Upper lobe of right lung (tissue), 1 donor: ENCODE results near the gene PHYH. TPM values are rescaled to one million over a fixed set of nuclear protein-coding genes. Genes with fewer than 3 reads are reported as not detected.
A peak's percentile ranks its signal among the peaks of the same experiment; 100 is the strongest.
"Not testable (repeated sequence)": the region's sequence is repeated elsewhere in the genome, so short reads cannot be mapped to it uniquely, and the experiment has no call there.

Experiments
- ATAC-seq: fragments of 200-7000 bp; cut with Tn5 transposase; one replicate; pipeline ENCODE4 v1.9.1; 2020; ENCODE audit warnings: mild to moderate bottlenecking, moderate library complexity
- DNase-seq: peaks from one replicate; pipeline ENCODE4 v3.0.0-alpha.2; 2020
- H3K27ac ChIP-seq: fragments of 200-600 bp; one replicate; pipeline ENCODE4 v1.8.0; 2022
- H3K27me3 ChIP-seq: fragments of 200-600 bp; one replicate; pipeline ENCODE4 v1.8.0; 2022; ENCODE audit warnings: mild to moderate bottlenecking
- H3K36me3 ChIP-seq: fragments of 200-600 bp; one replicate; pipeline ENCODE4 v1.8.0; 2022
- H3K4me1 ChIP-seq: fragments of 200-600 bp; one replicate; pipeline ENCODE4 v1.8.0; 2022
- H3K4me3 ChIP-seq: fragments of 200-600 bp; one replicate; pipeline ENCODE4 v1.8.0; 2022; ENCODE audit warnings: mild to moderate bottlenecking
- H3K9me3 ChIP-seq: fragments of 200-600 bp; one replicate; pipeline ENCODE4 v1.8.0; 2022
- intact Hi-C: fragments of 100-400 bp; cut with DNase I; formaldehyde crosslinking; loops from one replicate; pipeline ENCODE4 v1.11.0; 2022
- total RNA-seq: library from RNA; stranded (reverse); fragmentation: NEBNext Ultra II Directional; extraction: Animal tissue kit (Norgen Biotek cat#: 25700); gene quantifications from one replicate; pipeline ENCODE4 v1.2.1, GENCODE V29; 2021
- TF ChIP-seq, protein P1 (sequence below): fragments of 200-600 bp; IDR thresholded peaks from one replicate; pipeline ENCODE4 v1.8.0; 2022; ENCODE audit warnings: antibody characterized with exemption
- donor health status: DM: no; HTN: yes; CAD: no; lungs with severe emphysema.

The PHYH gene
- total RNA-seq, 1 donor from 2014 or later, result 29.6 TPM

DNA sequence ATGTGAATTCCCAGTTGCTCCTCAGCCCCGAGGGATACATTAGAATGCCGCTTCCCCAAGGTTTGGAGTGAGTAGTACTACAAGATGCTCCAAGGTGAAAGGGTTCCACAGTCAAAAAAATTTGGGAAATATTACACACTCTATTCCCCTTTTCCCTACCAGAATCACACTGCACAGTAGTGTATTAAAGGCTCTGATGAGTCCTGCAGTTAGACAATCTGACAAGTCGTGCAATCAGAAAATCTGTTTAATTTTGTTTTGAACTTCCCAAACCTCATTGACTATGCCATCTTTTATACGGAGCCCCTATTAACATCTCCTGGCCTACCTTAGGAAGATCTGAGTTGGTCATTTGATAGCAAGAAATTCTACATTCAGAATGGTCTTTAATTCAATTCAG lies 52.1 kb downstream of the PHYH start:
- ATAC-seq (no peak), DNase-seq (no peak)
- intact Hi-C loops, result no loop called here
- Histone ChIP-seq H3K27me3 (no peaks in the 10 kb centered on the region), H3K27ac (no peak overlapping the region), H3K4me3 (no peak overlapping the region), H3K4me1 (no peaks in the 10 kb centered on the region), H3K36me3 (no peaks in the 10 kb centered on the region), H3K9me3 (no peaks in the 10 kb centered on the region)
- TF ChIP-seq, protein P1, sequence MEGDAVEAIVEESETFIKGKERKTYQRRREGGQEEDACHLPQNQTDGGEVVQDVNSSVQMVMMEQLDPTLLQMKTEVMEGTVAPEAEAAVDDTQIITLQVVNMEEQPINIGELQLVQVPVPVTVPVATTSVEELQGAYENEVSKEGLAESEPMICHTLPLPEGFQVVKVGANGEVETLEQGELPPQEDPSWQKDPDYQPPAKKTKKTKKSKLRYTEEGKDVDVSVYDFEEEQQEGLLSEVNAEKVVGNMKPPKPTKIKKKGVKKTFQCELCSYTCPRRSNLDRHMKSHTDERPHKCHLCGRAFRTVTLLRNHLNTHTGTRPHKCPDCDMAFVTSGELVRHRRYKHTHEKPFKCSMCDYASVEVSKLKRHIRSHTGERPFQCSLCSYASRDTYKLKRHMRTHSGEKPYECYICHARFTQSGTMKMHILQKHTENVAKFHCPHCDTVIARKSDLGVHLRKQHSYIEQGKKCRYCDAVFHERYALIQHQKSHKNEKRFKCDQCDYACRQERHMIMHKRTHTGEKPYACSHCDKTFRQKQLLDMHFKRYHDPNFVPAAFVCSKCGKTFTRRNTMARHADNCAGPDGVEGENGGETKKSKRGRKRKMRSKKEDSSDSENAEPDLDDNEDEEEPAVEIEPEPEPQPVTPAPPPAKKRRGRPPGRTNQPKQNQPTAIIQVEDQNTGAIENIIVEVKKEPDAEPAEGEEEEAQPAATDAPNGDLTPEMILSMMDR, result no peak

DNA sequence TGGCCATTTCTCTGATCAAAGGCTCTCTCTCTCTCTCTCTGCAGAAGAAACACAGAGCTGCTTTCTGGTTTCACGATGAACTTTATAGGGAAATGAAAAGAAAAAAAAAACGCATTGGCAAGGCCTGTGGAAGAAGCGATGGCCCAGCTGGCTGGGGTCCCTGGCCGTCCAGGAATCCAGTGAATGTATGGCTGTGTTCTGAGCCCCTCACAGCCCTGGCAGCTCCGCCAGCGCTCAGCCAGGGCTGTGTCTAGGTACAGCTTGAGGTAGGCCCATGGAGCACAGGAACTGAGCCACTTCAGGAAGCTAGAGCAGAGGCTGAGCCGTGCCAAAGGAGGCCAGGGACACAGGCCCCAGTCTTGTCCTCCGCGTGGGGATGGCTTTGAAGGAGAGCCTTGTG lies 52.6 kb downstream of the PHYH start:
- ATAC-seq, result no peak
- TF ChIP-seq, protein P1, result no peak

DNA sequence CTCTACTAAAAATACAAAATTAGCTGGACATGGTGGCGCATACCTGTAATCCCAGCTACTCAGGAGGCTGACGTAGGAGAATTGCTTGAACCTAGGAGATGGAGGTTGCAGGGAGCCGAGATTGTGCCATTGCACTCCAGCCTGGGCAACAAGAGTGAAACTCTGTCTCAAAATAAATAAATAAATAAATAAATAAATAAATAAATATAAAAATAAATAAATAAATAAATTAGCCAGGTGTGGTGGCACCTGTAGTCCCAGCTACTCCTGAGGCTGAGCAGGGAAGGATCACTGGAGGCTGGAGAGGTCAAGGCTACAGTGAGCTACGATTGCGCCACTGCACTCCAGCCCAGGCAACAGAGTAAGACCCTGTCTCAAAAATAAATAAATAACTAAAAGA lies 57.6 kb downstream of the PHYH start:
- H3K36me3 ChIP-seq, H3K27ac ChIP-seq, intact Hi-C loops, DNase-seq, H3K4me3 ChIP-seq, H3K4me1 ChIP-seq, H3K27me3 ChIP-seq, ATAC-seq, H3K9me3 ChIP-seq: not testable (repeated sequence)

More for the DNA sequence above, 52.6 kb downstream of the PHYH start:
- no peaks in the 10 kb centered on the region for H3K36me3 ChIP-seq
- no peak overlapping the region for H3K4me3 ChIP-seq
- H3K27ac ChIP-seq, result no peak overlapping the region
- intact Hi-C loops, result no loop called here
- DNase-seq, result no peak
- no peaks in the 10 kb centered on the region for H3K9me3 ChIP-seq
- H3K27me3 ChIP-seq, result no peaks in the 10 kb centered on the region
- no peaks in the 10 kb centered on the region for H3K4me1 ChIP-seq

DNA sequence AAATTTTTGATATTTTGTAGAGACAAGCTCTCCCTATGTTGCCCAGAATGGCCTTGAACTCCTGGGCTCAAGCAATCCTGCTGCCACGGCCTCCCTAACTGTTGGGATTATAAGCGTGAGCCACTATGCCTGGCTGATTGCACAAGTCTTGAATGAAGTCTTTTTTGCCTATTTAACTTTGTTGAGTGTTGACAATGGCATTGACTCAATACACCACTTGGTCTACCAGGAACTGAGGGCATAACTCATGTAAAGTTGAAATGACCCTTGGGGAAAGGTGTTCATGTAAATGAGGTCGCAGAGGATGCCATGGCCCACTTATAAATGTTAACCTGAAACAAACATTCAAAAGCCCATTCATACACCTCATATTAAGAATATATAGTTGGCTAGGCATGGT lies 58.3 kb downstream of the PHYH start:
- H3K4me1 ChIP-seq, result no peaks in the 10 kb centered on the region
- no peaks in the 10 kb centered on the region for H3K9me3 ChIP-seq
- no peak overlapping the region for H3K27ac ChIP-seq
- DNase-seq, result no peak
- TF ChIP-seq, protein P1, result no peak
- no peak overlapping the region for H3K4me3 ChIP-seq
- ATAC-seq, result peak; percentile 88
- no peaks in the 10 kb centered on the region for H3K36me3 ChIP-seq
- intact Hi-C loops, result no loop called here
- no peaks in the 10 kb centered on the region for H3K27me3 ChIP-seq

DNA sequence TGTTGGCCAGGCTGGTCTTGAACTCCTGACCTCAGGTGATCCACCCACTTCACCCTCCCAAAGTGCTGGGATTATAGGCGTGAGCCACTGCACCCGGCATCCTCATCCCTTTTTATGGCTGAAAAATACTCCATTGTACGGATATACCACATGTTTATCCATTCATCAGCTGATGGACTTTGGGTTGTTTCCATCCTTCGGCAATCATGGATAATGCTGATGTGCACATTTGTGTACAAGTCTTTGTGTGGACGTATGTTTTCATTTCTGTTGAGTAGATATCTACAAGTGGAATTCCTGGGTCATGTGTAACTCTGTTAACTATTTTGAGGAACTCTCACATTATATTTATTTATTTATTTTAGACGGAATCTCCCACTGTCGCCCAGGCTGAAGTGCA lies 59.9 kb downstream of the PHYH start:
- intact Hi-C loops, result no loop called here
- H3K4me3 ChIP-seq, result no peak overlapping the region
- no peaks in the 10 kb centered on the region for H3K9me3 ChIP-seq
- no peak for ATAC-seq
- TF ChIP-seq, protein P1, result no peak
- H3K36me3 ChIP-seq, result no peaks in the 10 kb centered on the region
- no peak overlapping the region for H3K27ac ChIP-seq
- no peaks in the 10 kb centered on the region for H3K27me3 ChIP-seq
- H3K4me1 ChIP-seq, result no peaks in the 10 kb centered on the region
- no peak for DNase-seq

DNA sequence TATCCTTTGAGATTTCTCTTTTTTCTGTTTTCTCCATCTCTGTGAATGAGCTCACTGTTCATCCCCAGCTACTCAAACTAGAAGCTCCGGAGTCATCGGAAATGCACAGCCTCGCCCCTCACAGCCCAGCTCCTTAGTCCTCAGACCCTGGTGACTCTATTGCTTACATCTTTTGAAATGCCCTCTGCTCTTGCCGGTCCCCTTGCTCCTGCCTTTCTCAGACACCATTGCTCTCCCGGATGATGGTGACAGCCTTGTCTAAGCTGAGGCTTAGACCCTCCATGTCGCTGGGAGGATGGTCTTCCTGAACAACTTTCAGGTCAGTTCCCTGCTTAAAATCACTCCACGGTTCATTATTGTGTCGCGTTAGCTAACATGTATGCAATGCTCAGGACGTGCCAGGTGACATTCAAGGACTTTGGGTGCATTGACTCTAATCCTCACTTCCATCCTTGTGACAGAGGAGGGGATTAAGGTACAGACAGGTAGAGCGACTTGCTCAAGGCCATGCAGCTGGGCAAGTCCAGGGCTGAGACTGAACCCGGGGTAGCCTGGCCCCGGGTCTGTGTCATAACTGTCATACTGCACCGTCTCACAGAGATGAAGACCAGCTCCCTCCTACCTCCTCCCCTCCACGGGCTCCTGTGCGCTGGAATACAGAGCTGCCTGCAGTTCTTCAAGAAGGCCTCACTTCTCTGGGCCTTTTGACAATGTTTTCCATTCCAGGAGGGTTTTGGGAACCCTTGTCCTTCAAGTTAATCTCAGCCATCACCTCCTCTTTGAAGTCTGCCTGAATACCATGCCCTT lies 61.4 kb downstream of the PHYH start:
- Histone ChIP-seq H3K36me3 (no peaks in the 10 kb centered on the region), H3K27ac (no peak overlapping the region), H3K9me3 (no peaks in the 10 kb centered on the region), H3K4me1 (no peaks in the 10 kb centered on the region), H3K27me3 (peaks cover 4% of the 10 kb centered on the region), H3K4me3 (no peak overlapping the region)
- DNase-seq (peak; percentile 29), ATAC-seq (no peak)
- intact Hi-C loops, result no loop called here
- TF ChIP-seq, protein P1, result no peak
